Lung (tissue), 12 donors: ENCODE measurements around the gene FAM149A. TPM values are rescaled to one million over a fixed set of nuclear protein-coding genes. Genes with fewer than 3 reads are reported as not detected.

Experiments
- ATAC-seq: fragments of 200-7000 bp; cut with Tn5 transposase; one replicate; pipeline ENCODE4 v1.9.1; 2020; ENCODE audit warnings: moderate number of reproducible peaks; ENCODE audit not compliant: insufficient read depth, low FRiP score
- DNase-seq, 3 donors: peaks; one replicate each; pipeline ENCODE4 v3.0.0-alpha.2; 2013 to 2017
- H3K27ac ChIP-seq, 2 donors: one replicate each; pipeline ENCODE4 v1.5.1; 2013; ENCODE audit warnings: mild to moderate bottlenecking in 2 of 2, moderate library complexity in 2 of 2, control low read depth in 1 of 2, inconsistent platforms in 1 of 2, low read depth in 1 of 2, low read length in 1 of 2
- H3K27me3 ChIP-seq, 3 donors: one replicate each; pipeline ENCODE4 v1.5.1; 2013; ENCODE audit warnings: low read length in 2 of 3; ENCODE audit not compliant: control insufficient read depth in 3 of 3, insufficient read depth in 3 of 3
- H3K36me3 ChIP-seq, 4 donors: one replicate each; pipeline ENCODE4 v1.5.1; 2013; ENCODE audit warnings: low read length in 4 of 4, mild to moderate bottlenecking in 1 of 4, moderate library complexity in 1 of 4; ENCODE audit not compliant: control insufficient read depth in 4 of 4, insufficient read depth in 4 of 4
- H3K4me1 ChIP-seq, 5 donors: one replicate each; pipeline ENCODE4 v1.5.1; 2013; ENCODE audit warnings: low read length in 5 of 5, mild to moderate bottlenecking in 2 of 5, moderate library complexity in 1 of 5; ENCODE audit not compliant: control insufficient read depth in 5 of 5, insufficient read depth in 5 of 5
- H3K4me3 ChIP-seq: one replicate; pipeline ENCODE4 v1.5.1; 2013; ENCODE audit warnings: mild to moderate bottlenecking, control low read depth, moderate library complexity
- H3K9ac ChIP-seq, 2 donors: one replicate each; pipeline ENCODE4 v1.5.1; 2013; ENCODE audit warnings: low read length in 2 of 2, control low read depth in 1 of 2; ENCODE audit not compliant: insufficient read depth in 1 of 2
- H3K9me3 ChIP-seq, 4 donors: one replicate each; pipeline ENCODE4 v1.5.1; 2013; ENCODE audit warnings: low read length in 3 of 4, mild to moderate bottlenecking in 1 of 4, moderate library complexity in 1 of 4; ENCODE audit not compliant: control insufficient read depth in 4 of 4, insufficient read depth in 3 of 4
- WGBS, 2 donors: extraction: QIAGEN DNeasy Blood & Tissue Kit; methylation state at CpG; one replicate each; pipeline ENCODE4 v1.1.7; 2013; 5-methylcytosine and 5-hydroxymethylcytosine counted together
- polyA plus RNA-seq, 2 donors: library from polyadenylated mRNA; stranded (reverse); fragments of 200-250 nt; gene quantifications; one replicate each; pipeline ENCODE4 v1.2.1, GENCODE V29; 2013
- total RNA-seq, 2 donors: library from RNA; depleted of rRNA in 1 of 2; stranded (reverse); fragments of >200 nt in 1 of 2; gene quantifications; one replicate each; pipeline ENCODE4 v1.2.1, GENCODE V29; 2014 to 2021
- TF ChIP-seq, protein P1 (sequence below): IDR thresholded peaks from 2 replicates; pipeline ENCODE4 v1.5.1; 2012; ENCODE audit warnings: mild to moderate bottlenecking; ENCODE audit errors: control extremely low read depth, extremely low read depth
- donor health status: control.
- donor health status: control.
- donor health status: Bipolar disorder and iron deficiency.
- donor health status: healthy.
- donor health status: DM: yes; HTN: yes; CAD: no.

The FAM149A gene
- total and polyA plus RNA-seq, 4 donors, result 2.5 to 14.8 (median 13.0) TPM

DNA sequence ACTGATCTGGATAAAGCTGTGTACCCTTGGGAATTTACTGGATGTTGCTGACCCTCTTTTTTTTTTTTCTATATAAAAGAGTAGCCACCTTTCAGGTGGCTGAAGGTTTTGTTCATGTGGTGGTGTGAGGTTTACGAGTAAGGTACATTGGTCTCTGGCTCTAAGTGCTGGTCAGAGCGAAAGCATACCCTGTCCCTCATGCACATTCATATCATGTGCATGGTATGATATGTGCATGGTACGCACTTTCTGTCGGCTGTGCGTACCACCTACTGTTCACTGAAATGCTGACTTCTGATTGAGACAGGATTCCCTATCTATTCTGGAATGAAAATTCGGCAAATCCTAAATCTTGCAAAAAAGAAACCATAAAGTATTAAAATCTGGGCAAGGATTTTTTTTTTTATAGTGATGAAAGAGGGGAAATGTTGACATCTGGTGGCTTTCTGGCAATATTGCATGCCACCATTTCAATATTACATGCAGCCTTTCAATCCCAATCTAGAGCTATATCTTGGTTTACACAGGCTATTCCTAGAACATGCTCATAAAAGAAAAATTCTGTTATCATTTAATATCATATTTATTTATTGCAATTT is 32.8 kb downstream of the FAM149A start:
- Histone ChIP-seq H3K9ac (no peak overlapping the region), H3K9me3 (no peaks in the 10 kb centered on the region), H3K36me3 (no peaks in the 10 kb centered on the region), H3K4me1 (peaks cover 0 to 3% (median 0%) of the 10 kb centered on the region in 5 donors), H3K4me3 (no peak overlapping the region), H3K27ac (no peak overlapping the region), H3K27me3 (no peaks in the 10 kb centered on the region)
- 65 to 75% methylated on average over 6 of the region's 6 CpGs for WGBS, 2 donors
- ATAC-seq (no peak), DNase-seq (peak in 2 of 3 donors; percentile 63 to 77)
- TF ChIP-seq, protein P1, sequence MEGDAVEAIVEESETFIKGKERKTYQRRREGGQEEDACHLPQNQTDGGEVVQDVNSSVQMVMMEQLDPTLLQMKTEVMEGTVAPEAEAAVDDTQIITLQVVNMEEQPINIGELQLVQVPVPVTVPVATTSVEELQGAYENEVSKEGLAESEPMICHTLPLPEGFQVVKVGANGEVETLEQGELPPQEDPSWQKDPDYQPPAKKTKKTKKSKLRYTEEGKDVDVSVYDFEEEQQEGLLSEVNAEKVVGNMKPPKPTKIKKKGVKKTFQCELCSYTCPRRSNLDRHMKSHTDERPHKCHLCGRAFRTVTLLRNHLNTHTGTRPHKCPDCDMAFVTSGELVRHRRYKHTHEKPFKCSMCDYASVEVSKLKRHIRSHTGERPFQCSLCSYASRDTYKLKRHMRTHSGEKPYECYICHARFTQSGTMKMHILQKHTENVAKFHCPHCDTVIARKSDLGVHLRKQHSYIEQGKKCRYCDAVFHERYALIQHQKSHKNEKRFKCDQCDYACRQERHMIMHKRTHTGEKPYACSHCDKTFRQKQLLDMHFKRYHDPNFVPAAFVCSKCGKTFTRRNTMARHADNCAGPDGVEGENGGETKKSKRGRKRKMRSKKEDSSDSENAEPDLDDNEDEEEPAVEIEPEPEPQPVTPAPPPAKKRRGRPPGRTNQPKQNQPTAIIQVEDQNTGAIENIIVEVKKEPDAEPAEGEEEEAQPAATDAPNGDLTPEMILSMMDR, result peak; percentile 38

- WGBS, 2 donors, result 1 to 2% methylated on average over 57 to 70 of the region's 72 CpGs
- peak; percentile 71 for ATAC-seq
Observed at GRCh38 chr4:186144198-186144945, 39.9 kb downstream of the FAM149A start.

GRCh38 chr4:186144946-186145569 is 40.6 kb downstream of the FAM149A start:
- peak overlapping the region; percentile 70 to 81 for H3K27ac ChIP-seq
- TF ChIP-seq, protein P1, result no peak
- peak; percentile 72 to 77 (median 74) for DNase-seq
- peak overlapping the region; percentile 60 for H3K4me3 ChIP-seq
- no peaks in the 10 kb centered on the region for H3K9me3 ChIP-seq
- peak; percentile 42 for ATAC-seq
- WGBS, 2 donors, result 1% methylated on average over 31 to 54 of the region's 54 CpGs
- no peaks in the 10 kb centered on the region for H3K27me3 ChIP-seq
- H3K36me3 ChIP-seq, result no peaks in the 10 kb centered on the region
- H3K4me1 ChIP-seq, result peaks cover 0 to 24% (median 4%) of the 10 kb centered on the region in 5 donors
- peak overlapping the region in 1 of 2 donors; percentile 36 for H3K9ac ChIP-seq

More at GRCh38 chr4:186144198-186144945, 39.9 kb downstream of the FAM149A start:
- H3K4me3 ChIP-seq, result peak overlapping the region; percentile 60
- peak; percentile 85 to 89 (median 88) for DNase-seq
- peaks cover 0 to 18% (median 4%) of the 10 kb centered on the region in 5 donors for H3K4me1 ChIP-seq
- H3K27ac ChIP-seq, result peak overlapping the region in 1 of 2 donors; percentile 92
- H3K27me3 ChIP-seq, result no peaks in the 10 kb centered on the region
- peak overlapping the region in 1 of 2 donors; percentile 70 for H3K9ac ChIP-seq
- TF ChIP-seq, protein P1, result no peak
- no peaks in the 10 kb centered on the region for H3K36me3 ChIP-seq
- no peaks in the 10 kb centered on the region for H3K9me3 ChIP-seq
